ENCODE measurements around the gene SPRR2D.

Gene SPRR2D

DNA sequence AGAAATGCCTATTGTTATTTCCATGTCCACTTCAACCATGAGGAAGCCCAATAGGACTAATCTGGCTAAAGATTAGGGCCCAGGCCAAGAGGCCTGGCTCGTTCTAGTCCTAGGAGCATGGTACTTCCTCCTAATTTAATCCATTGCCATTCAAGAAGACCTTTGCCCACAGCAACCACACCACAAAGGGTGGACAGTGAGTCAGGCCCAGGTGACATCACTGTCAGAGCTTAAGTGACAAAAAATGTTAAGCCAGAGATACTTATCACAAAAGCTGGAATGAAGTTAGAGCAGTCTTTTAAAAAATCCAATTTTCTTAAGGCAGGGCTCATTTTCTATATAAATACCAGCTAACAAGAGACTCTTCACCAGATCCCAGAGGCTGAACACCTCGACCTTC is 39.5 kb downstream of the SPRR2D start, which contains the start of gene SPRR3:
Gene SPRR3, plus strand, starts transcription at position 368 of the 400 bp plus-strand sequence. CDS start 1,272 bp downstream, outside the sequence.
- no peak for DNase-seq

DNA sequence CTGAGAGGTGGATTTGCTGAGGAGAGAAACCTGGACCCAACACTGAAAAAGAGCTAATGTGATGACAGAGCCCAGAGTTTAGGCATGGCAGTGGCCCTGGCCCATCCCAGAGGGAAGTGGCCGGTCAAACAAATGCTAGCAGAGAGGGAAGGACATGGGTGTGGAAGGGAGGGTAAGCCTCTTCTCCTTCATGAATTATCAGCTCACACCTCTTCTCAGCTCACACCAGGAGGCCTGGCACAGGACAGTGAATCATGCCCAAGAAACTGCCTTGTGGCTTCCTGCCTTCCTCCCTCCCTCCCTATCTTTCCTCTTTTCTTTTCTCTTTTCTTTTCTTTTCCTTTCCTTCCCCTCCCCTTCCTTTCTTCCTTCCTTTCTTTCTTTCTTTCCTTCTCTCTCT is 40.6 kb downstream of the SPRR2D start:
- no peak for DNase-seq

DNA sequence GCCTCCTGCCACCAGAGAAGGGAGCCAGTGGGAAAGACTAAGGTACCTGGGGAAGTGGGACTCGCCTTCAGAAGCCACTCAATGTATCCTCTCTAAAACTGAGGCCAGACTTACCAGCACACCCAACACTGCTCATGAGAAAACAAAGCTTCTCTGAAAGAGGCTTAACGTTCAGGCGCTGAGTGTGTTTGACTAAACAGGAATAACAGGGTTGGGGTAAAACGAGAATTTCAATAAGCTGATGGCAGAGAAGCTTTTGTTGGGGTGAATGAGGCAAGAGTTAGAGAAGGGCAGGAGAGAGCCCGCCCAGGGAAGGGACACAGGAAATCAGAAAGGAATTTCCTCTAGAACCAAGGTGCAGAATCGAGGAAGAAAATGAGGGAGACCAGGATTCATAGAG is 41.1 kb downstream of the SPRR2D start:
- DNase-seq = no peak

DNA sequence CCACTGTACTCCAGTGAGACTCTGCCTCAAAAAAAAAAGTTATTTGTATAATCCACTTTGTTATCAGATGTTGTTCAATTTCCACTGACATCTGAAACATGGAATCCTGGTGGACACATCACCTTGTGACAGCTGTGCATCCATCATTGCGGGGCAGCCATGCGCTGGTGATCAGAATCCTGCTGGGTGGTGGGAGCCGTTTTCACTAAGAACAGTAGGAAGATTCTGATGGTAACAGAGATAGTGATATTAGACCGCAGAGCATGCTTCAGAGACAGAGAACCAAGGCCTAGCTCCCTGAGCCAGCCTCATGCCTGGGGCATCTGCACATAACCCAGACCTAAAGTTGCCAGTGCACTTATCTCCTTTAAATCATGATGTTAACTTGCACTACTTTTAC is 42.4 kb downstream of the SPRR2D start:
- no peak for DNase-seq

DNA sequence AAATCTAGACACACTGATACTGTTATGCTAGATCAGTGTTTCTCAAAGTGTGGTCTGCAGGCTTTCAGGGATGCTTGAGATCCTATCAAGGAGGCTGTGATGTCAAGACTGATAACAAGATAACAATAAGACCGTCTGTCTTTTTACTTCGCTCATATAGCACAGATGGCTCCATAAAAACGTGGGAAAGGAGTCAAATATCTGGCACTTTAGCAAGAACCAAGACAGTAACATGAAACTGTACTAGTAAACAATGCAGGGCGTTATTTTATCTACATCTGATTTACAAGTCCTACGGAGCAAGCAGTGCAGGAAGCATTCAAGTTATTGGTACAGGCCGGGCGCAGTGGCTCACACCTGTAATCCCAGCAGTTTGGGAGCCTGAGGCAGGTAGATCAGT is 43.0 kb downstream of the SPRR2D start:
- no peak for DNase-seq

DNA sequence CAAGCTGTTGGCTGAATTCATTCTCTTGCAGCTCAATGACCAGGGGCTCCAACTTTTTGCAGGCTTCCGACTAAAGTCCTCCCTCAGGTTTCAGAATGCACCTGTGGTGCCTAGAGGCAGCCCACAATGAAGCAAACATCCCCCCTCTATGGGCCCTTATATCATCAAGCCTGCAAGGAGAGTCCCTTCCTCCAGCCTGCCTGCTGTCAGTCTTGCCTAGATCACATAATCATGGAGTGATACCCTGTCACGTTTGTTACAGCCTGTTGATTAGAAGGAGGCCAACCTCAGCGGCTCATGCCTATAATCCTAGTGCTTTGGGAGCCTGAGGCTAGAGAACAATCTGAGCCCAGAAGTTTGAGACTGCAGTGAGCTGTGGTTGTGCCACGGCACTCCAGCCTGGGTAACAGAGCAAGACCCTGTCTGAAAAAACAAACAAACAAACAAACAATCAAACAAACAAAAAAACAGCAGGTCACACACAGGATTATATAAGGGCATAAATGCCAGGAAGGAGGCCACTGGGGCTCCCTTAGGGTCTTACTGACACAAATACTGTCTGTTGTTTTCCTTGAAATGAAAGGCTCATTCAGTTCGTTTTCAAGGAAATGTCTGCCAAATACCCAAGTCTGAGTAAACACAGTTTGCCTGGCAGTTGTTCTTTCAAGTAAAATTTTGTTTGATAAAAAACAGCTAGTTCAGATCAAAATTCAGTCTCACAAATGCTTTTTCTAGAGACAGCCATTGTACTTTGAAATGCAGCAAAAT is 44.1 kb downstream of the SPRR2D start:
- DNase-seq = no peak

DNA sequence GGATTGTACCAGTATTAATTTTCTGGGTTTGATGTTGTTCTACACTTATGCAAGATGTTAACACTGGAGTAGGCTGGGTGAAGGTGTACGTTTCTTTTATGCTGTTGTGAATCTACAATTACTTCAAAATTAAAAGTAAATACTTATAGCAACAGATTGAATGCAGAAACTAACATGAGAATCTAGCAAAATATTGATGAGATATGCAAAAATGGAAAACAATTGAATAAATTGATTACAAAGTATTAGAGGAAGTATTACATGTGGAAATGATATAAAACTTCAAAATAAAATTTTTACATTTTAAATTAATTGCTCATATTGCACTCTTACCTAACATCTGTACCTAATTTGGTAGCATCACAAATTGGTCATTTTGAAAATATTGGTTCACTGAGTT is 45.1 kb downstream of the SPRR2D start:
- no peak for DNase-seq

DNA sequence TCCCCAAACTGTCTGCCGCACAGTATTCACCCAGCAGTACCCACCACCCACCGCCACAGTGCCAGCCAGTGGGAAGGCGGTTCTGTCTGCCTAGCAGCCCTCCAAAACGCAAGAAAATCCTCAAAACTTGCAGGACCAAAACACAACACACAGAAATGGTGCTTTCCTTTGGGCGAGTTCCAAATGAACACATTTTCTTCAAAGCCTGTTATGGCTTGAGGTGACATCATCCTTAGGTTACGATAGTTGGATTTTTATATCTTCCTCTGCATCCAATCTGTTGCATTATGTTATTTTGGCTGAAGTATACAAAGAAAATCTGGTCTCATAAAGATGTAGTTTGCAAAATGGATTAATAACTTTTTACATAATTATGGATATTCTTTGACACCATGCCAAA is 47.7 kb downstream of the SPRR2D start:
- no peak for DNase-seq

Measured in stimulated activated naive CD4-positive, alpha-beta T cell treated with Interleukin-2 at 50 U/mL for 16 hours (primary cell).